Duodenal mucosa (tissue), 2 donors: ENCODE measurements around the gene RASA2.

ENCODE experiments used
- H3K27ac ChIP-seq: one replicate; pipeline ENCODE4 v1.7.0; 2013; ENCODE audit warnings: low read depth, low read length
- H3K27me3 ChIP-seq, 2 donors: one replicate each; pipeline ENCODE4 v1.7.0; 2013; ENCODE audit warnings: low read length in 2 of 2, control low read depth in 1 of 2; ENCODE audit not compliant: insufficient read depth in 2 of 2, control insufficient read depth in 1 of 2
- H3K36me3 ChIP-seq, 2 donors: one replicate each; pipeline ENCODE4 v1.7.0; 2013; ENCODE audit warnings: low read length in 2 of 2, control low read depth in 1 of 2; ENCODE audit not compliant: insufficient read depth in 2 of 2, control insufficient read depth in 1 of 2
- H3K4me1 ChIP-seq, 2 donors: one replicate each; pipeline ENCODE4 v1.7.0; 2013; ENCODE audit warnings: low read length in 2 of 2, control low read depth in 1 of 2; ENCODE audit not compliant: insufficient read depth in 2 of 2, control insufficient read depth in 1 of 2
- H3K4me3 ChIP-seq, 2 donors: one replicate each; pipeline ENCODE4 v1.7.0; 2013; ENCODE audit warnings: low read length in 2 of 2, low read depth in 1 of 2
- H3K9ac ChIP-seq, 2 donors: one replicate each; pipeline ENCODE4 v1.7.0; 2013; ENCODE audit warnings: low read length in 2 of 2, low read depth in 1 of 2
- H3K9me3 ChIP-seq, 2 donors: one replicate each; pipeline ENCODE4 v1.7.0; 2013; ENCODE audit warnings: low read length in 2 of 2, control low read depth in 1 of 2; ENCODE audit not compliant: control insufficient read depth in 1 of 2

RASA2 gene

DNA sequence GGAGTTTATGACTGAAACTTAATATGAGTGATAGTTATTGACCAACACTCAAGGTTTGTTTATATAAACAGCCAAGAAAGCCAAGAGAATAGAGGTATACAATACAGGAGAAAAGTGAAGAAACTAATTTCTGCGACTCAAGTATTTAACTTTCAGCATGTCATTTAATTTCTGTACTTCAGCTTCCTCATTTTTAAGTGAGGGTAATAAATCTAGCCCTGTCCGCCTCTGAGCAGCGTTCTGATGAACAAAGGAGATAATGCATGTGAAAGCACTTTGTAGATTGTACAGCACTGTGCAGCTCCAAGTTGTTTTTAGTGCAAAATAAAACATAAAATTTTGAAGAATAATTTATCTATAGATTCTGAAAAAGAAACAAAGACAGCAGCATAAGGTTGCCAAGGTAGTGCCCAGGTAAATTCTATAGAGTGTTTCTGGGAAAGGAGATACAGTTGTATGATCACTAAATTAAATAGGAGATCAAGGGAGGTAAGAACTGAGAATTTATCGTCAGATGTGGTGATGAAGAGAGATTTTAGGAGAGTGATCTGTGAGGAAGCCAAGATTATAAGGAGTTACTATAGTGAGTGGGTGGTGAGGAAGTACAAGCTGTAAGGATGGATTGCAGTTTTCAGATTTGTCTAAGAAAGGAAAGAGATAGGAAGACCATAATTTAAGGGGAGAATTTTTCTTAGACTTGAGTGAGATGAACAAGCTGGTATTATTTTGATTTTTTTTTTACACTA is 71.3 kb downstream of the RASA2 start:
- H3K4me1 ChIP-seq: peaks cover 12 to 22% of the 10 kb centered on the region in 2 donors
- no peak overlapping the region for H3K9ac ChIP-seq
- no peak overlapping the region for H3K4me3 ChIP-seq
- no peaks in the 10 kb centered on the region for H3K27me3 ChIP-seq
- no peaks in the 10 kb centered on the region for H3K9me3 ChIP-seq
- H3K27ac ChIP-seq: no peak overlapping the region
- peaks cover 5 to 18% of the 10 kb centered on the region in 2 donors for H3K36me3 ChIP-seq

GRCh38 chr3:141561426-141562034 is 74.7 kb downstream of the RASA2 start:
- no peak overlapping the region for H3K27ac ChIP-seq
- H3K4me1 ChIP-seq: peaks cover 12 to 22% of the 10 kb centered on the region in 2 donors
- H3K36me3 ChIP-seq: peaks cover 5 to 24% of the 10 kb centered on the region in 2 donors
- H3K27me3 ChIP-seq: no peaks in the 10 kb centered on the region
- no peak overlapping the region for H3K9ac ChIP-seq
- no peak overlapping the region for H3K4me3 ChIP-seq
- H3K9me3 ChIP-seq: no peaks in the 10 kb centered on the region

- Histone ChIP-seq H3K9ac (no peak overlapping the region), H3K4me1 (peaks cover 0 to 8% of the 10 kb centered on the region in 2 donors), H3K27ac (no peak overlapping the region), H3K9me3 (no peaks in the 10 kb centered on the region), H3K4me3 (no peak overlapping the region), H3K36me3 (peaks cover 0 to 18% of the 10 kb centered on the region in 2 donors), H3K27me3 (no peaks in the 10 kb centered on the region)
Measured at GRCh38 chr3:141564241-141564640, 77.4 kb downstream of the RASA2 start.

- no peak overlapping the region for H3K9ac ChIP-seq
- peaks cover 4 to 44% of the 10 kb centered on the region in 2 donors for H3K36me3 ChIP-seq
- no peak overlapping the region for H3K27ac ChIP-seq
- no peaks in the 10 kb centered on the region for H3K4me1 ChIP-seq
- H3K9me3 ChIP-seq: no peaks in the 10 kb centered on the region
- no peaks in the 10 kb centered on the region for H3K27me3 ChIP-seq
- no peak overlapping the region for H3K4me3 ChIP-seq
Measured at GRCh38 chr3:141570068-141570467, 83.2 kb downstream of the RASA2 start.

- no peak overlapping the region for H3K27ac ChIP-seq
- no peak overlapping the region for H3K9ac ChIP-seq
- H3K27me3 ChIP-seq: no peaks in the 10 kb centered on the region
- H3K36me3 ChIP-seq: peaks cover 15 to 46% of the 10 kb centered on the region in 2 donors
- no peaks in the 10 kb centered on the region for H3K9me3 ChIP-seq
- no peak overlapping the region for H3K4me3 ChIP-seq
- H3K4me1 ChIP-seq: peaks cover 0 to 5% of the 10 kb centered on the region in 2 donors
Measured at GRCh38 chr3:141575879-141576743, 89.3 kb downstream of the RASA2 start.

DNA sequence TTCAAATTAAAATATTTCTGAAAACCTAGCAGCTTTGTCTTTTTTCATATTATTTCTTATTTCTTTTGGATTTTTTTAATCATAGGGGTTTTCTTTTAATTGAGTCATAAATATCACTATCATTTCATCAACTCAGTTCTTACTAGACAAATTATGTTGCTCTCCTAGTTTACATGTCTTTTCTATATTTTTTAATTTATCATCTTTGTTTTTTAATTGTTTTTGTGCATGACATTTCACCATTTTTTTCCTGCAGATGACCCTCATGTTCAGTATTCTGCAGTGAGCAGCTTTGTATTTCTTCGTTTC is 89.9 kb downstream of the RASA2 start:
- H3K4me3 ChIP-seq: no peak overlapping the region
- peaks cover 15 to 46% of the 10 kb centered on the region in 2 donors for H3K36me3 ChIP-seq
- H3K9ac ChIP-seq: no peak overlapping the region
- peaks cover 0 to 5% of the 10 kb centered on the region in 2 donors for H3K4me1 ChIP-seq
- no peaks in the 10 kb centered on the region for H3K27me3 ChIP-seq
- H3K27ac ChIP-seq: no peak overlapping the region
- H3K9me3 ChIP-seq: no peaks in the 10 kb centered on the region

- Histone ChIP-seq H3K4me3 (no peak overlapping the region), H3K36me3 (peaks cover 15 to 44% of the 10 kb centered on the region in 2 donors), H3K27ac (no peak overlapping the region), H3K9ac (no peak overlapping the region), H3K27me3 (no peaks in the 10 kb centered on the region), H3K4me1 (peaks cover 0 to 5% of the 10 kb centered on the region in 2 donors), H3K9me3 (no peaks in the 10 kb centered on the region)
Measured at GRCh38 chr3:141578202-141578973, 91.6 kb downstream of the RASA2 start.

DNA sequence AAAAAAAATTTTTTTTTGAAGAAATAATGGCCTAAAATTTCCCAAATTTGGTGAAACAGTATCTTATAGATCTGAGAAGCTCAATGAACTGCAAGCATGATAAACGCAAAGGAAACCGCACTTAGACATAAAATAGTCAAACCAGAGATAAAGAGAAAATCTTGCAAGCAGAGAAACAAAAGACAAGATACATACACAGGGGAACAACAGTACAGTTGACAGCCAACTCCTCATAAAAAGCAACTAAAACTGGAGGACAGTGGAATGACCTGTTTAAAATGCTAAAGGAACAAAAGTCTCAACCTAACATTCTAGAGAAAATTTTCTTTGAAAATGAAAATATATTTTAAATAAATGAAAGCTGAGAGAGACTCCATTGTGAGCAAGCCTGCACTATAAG is 107.5 kb downstream of the RASA2 start:
- no peak overlapping the region for H3K4me3 ChIP-seq
- H3K27ac ChIP-seq: no peak overlapping the region
- H3K4me1 ChIP-seq: no peaks in the 10 kb centered on the region
- H3K9me3 ChIP-seq: no peaks in the 10 kb centered on the region
- peaks cover 22 to 25% of the 10 kb centered on the region in 2 donors for H3K36me3 ChIP-seq
- no peak overlapping the region for H3K9ac ChIP-seq
- no peaks in the 10 kb centered on the region for H3K27me3 ChIP-seq

GRCh38 chr3:141597931-141598330 is 111.1 kb downstream of the RASA2 start:
- Histone ChIP-seq H3K27ac (no peak overlapping the region), H3K36me3 (peaks cover 14 to 25% of the 10 kb centered on the region in 2 donors), H3K9me3 (no peaks in the 10 kb centered on the region), H3K4me3 (no peak overlapping the region), H3K27me3 (no peaks in the 10 kb centered on the region), H3K9ac (no peak overlapping the region), H3K4me1 (no peaks in the 10 kb centered on the region)
